ENCODE data around the gene TMEM131. TPM values are rescaled to one million over a fixed set of nuclear protein-coding genes. Genes with fewer than 3 reads are reported as not detected.

TMEM131 gene
- total and polyA plus RNA-seq, 2 experiments from 2014 or later = 9.2 to 22.7 TPM

GRCh38 chr2:97718051-97718882, 277.5 kb downstream of the TMEM131 start (continued):
- no peak for TF ChIP-seq ZNF462 (CRISPR knock-in tag; IDR thresholded peaks at IDR 0.05)
- no peak for TF ChIP-seq NANOG (IDR thresholded peaks at IDR 0.05; ENCODE audit: borderline replicate concordance)
- no peak for TF ChIP-seq ETS1 (IDR thresholded peaks at IDR 0.05)
- no peak for TF ChIP-seq CREB1 (CRISPR knock-in tag; IDR thresholded peaks at IDR 0.05; ENCODE audit: low read depth)
- no peak for TF ChIP-seq REST (IDR thresholded peaks at IDR 0.05; ENCODE audit: unreplicated experiment)
- TF ChIP-seq ZNF331 (CRISPR knock-in tag; IDR thresholded peaks at IDR 0.05; ENCODE audit: low read depth) = no peak
- TF ChIP-seq EZH2phosphoT487 (IDR thresholded peaks at IDR 0.05; ENCODE audit: unreplicated experiment) = no peak
- no peak for TF ChIP-seq STAT1 (IDR thresholded peaks at IDR 0.05; ENCODE audit: unreplicated experiment)
